GM12801 (cell line): ENCODE data around the gene MUC5AC.

ENCODE experiments used
- TF ChIP-seq, protein P1 (sequence below): IDR thresholded peaks from one replicate; pipeline ENCODE4 v1.5.1; 2011; ENCODE audit warnings: control low read depth; ENCODE audit not compliant: insufficient read length; ENCODE audit errors: extremely low read depth

The MUC5AC gene

DNA sequence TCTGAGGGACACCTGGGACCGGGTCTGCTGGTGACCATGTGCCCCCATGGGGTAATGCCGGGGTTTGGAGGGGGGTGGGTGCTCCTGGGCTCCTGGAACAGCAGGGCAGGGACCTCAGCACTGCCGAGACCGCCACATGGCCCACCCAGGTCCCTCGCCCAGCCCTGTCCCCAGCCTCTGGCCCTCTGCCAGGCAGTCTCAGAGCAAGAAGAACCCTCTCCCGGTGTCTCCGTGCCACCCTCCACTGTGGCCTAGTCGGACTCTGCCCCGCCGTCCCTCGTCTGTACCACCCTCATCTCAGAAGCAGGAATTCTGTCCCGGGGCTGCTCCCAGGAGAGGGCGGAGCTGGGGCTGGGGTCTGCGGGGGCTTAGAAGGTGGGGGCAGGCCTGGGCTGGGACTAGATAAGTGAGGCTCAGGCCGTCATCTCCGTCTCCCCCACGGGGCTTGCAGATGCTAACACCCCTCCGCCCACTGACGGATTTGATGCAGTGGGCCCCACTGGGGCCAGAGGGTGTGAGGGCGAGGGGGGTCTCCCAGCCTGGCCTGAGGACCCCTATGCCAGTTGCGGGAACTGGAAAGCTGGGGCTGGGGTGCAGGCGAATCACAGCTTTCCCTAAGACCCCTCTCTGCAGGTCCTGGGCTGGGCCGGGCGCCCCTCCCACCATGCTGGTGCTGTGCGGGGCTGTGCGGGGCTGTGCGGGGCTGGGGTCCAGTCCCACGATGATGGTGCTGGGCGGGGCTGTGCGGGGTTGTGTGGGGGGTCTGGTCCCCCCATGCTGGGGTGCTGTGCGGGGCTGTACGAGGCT, 1.1 kb downstream of the MUC5AC start:
- TF ChIP-seq, protein P1, sequence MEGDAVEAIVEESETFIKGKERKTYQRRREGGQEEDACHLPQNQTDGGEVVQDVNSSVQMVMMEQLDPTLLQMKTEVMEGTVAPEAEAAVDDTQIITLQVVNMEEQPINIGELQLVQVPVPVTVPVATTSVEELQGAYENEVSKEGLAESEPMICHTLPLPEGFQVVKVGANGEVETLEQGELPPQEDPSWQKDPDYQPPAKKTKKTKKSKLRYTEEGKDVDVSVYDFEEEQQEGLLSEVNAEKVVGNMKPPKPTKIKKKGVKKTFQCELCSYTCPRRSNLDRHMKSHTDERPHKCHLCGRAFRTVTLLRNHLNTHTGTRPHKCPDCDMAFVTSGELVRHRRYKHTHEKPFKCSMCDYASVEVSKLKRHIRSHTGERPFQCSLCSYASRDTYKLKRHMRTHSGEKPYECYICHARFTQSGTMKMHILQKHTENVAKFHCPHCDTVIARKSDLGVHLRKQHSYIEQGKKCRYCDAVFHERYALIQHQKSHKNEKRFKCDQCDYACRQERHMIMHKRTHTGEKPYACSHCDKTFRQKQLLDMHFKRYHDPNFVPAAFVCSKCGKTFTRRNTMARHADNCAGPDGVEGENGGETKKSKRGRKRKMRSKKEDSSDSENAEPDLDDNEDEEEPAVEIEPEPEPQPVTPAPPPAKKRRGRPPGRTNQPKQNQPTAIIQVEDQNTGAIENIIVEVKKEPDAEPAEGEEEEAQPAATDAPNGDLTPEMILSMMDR = no peak

DNA sequence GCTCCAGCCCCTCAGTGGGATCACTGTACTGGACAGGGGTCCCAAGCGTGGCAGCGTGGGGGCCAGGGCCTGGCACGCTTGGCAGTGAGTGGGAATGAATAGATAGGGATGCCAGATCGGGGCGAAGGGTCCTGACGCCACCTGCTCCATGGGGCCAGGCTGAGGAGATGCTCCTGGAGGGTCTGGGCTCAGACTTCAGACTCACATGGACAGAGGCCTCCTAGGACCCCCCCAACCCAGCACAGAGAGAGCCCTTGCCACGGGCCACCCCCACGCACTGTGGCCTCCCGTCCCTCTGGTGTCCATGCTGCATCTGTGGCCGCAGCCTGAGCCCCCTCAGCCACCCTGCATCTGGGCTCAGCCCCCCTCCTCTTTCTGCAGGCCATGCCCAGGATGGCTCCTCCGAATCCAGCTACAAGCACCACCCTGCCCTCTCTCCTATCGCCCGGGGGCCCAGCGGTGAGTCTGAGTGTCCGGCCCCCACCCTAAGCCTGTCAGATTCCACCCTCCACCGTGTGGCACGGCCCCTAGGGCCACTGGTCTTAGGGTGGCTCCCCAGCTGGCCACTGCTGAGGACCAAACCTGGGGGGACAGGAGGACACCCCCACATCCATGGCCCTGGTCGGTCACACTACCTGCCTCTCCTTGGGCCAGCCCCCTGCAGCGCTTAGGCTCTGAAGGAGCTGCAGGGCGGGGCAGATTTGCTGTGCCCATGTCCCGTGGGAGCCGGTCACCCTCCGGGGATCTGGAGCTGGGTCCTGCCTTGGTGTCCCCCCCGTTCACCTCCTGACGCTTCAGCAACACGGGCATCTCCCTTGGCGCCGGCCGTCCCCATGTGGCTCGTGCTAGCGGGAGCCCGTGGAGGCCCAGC, 2.7 kb downstream of the MUC5AC start:
- TF ChIP-seq, protein P1 = no peak

GRCh38 chr11:1161410-1162137, 3.8 kb downstream of the MUC5AC start:
- TF ChIP-seq, protein P1 = no peak

DNA sequence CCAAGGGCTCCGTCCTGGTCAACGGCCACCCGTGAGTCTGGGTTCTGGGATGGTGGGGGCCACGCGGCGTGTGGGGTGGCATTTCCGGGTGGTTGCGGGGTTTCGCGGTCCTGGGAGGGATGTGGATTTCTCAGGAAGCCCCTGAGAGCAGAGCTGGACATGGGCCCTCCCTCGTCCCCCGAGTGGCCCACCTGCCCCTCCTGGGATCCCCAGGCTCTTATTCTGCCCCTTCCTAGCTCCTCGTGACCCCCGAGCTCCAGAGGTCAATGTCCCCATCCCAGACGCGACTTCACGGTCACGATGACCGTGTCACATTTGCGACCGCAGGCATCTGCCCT, 4.4 kb downstream of the MUC5AC start:
- TF ChIP-seq, protein P1 = no peak

GRCh38 chr11:1162491-1163311, 4.9 kb downstream of the MUC5AC start:
- TF ChIP-seq, protein P1 = no peak

DNA sequence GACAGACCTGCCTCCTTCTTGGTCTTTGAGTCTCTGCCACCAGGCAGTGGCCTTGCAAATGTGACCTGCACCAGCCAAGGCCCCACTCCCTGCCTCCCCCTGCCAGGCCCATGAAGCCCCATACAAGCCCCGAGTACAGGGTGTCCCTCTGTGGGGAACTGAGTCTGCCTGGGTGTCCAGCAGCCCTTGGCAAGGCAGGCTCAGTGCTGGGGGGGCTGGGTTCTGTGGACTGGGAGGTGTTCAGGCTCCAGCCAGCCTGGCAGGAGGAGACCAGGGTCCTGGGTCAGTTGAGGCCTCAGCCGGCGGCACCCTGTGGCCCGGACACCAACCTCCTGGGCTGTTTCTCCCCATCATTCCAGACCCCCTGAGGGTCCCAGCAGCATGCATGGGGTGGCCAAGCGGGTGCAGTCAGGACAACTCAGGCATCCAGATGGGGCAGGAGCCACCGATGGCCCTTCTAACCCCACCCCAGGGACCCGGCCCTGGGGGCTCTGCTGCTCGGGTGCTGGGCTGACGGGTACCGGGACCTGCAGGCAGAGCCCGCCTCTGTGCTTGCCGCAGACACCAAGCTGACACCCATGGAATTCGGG, 5.7 kb downstream of the MUC5AC start:
- TF ChIP-seq, protein P1 = no peak
